SH-SY5Y (cell line): ENCODE data around the gene OTOGL.

Experiments
- GATA2 ChIP-seq: IDR thresholded peaks from 2 replicates; pipeline ENCODE4 v1.6.1; 2011; ENCODE audit warnings: mild to moderate bottlenecking, low read depth, low read length
- GATA3 ChIP-seq: IDR thresholded peaks from 2 replicates; pipeline ENCODE4 v1.6.1; 2011; ENCODE audit warnings: low read depth, mild to moderate bottlenecking, low read length, moderate library complexity

- TF ChIP-seq GATA2 (no peak), GATA3 (no peak)
Observed at GRCh38 chr12:80277732-80278131, 178.4 kb downstream of the OTOGL start.
